Cardiac muscle cell (in vitro differentiated cells and primary cell): ENCODE data around the gene ABCB1. TPM values are rescaled to one million over a fixed set of nuclear protein-coding genes. Genes with fewer than 3 reads are reported as not detected.

Source experiments
- DNase-seq, 2 donors: peaks; one replicate each; pipeline versions ENCODE4 v3.0.0 to v3.0.0-alpha.2; 2010 to 2017; ENCODE audit warnings: low read depth in 1 of 2, low spot score in 1 of 2
- H3K27ac ChIP-seq: fragments of 200-600 bp; sonication (generic); 2 replicates; pipeline ENCODE4 v1.5.1; 2016
- H3K27me3 ChIP-seq: fragments of 200-600 bp; sonication (generic); 2 replicates; pipeline ENCODE4 v1.6.0; 2016; ENCODE audit warnings: control low read depth
- H3K36me3 ChIP-seq: fragments of 200-600 bp; sonication (generic); 2 replicates; pipeline ENCODE4 v1.5.1; 2016; ENCODE audit warnings: control low read depth
- H3K4me1 ChIP-seq: fragments of 200-600 bp; sonication (generic); 2 replicates; pipeline ENCODE4 v1.8.1; 2017; ENCODE audit warnings: low read depth, mild to moderate bottlenecking, mixed run types
- H3K4me3 ChIP-seq: fragments of 200-600 bp; sonication (generic); 2 replicates; pipeline ENCODE4 v1.5.1; 2016; ENCODE audit warnings: mild to moderate bottlenecking
- H3K9me3 ChIP-seq: fragments of 200-600 bp; sonication (generic); 2 replicates; pipeline ENCODE4 v1.5.1; 2017; ENCODE audit warnings: low read depth, mild to moderate bottlenecking, control low read depth
- polyA plus RNA-seq: library from polyadenylated mRNA; unstranded; fragments of >200 nt; fragmentation: Nextera tagmentation; extraction: Ambion mirVana; gene quantifications from 2 replicates; pipeline ENCODE4 v1.2.1, GENCODE V29; 2016
- total RNA-seq: library from RNA; depleted of rRNA; stranded (reverse); fragments of >200 nt; gene quantifications from 2 replicates; pipeline ENCODE4 v1.2.3, GENCODE V29; 2016
- TF ChIP-seq, protein P1 (sequence below): IDR thresholded peaks from 2 replicates; pipeline ENCODE4 v1.5.1; 2012; ENCODE audit warnings: low read depth, mild to moderate bottlenecking, low read length

Gene ABCB1
- total and polyA plus RNA-seq, 2 experiments from 2014 or later, result not detected

DNA sequence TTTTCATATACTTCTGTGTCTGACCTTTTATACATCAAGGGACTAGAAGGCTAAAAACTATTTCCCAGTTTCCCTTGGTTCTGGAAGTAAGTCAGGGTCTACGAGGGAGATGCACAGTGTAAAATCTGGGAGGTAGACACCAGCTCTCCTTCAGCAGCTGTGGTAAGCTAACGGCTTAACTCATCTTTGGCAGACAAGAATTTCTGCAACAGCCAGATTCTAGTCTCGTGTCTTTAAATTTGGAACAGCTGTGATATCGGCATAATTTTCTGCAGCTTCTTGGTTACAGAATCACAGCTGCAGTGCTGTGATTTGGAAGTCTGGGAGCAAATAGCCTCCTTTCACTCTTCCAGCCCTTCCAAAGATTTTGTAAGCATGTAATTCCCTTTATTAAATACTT lies 87.8 kb downstream of the ABCB1 start:
- Histone ChIP-seq H3K36me3 (no peaks in the 10 kb centered on the region), H3K4me3 (no peak overlapping the region), H3K4me1 (peaks cover 5% of the 10 kb centered on the region), H3K27me3 (no peaks in the 10 kb centered on the region), H3K27ac (no peak overlapping the region), H3K9me3 (no peaks in the 10 kb centered on the region)
- no peak for DNase-seq
- TF ChIP-seq, protein P1, sequence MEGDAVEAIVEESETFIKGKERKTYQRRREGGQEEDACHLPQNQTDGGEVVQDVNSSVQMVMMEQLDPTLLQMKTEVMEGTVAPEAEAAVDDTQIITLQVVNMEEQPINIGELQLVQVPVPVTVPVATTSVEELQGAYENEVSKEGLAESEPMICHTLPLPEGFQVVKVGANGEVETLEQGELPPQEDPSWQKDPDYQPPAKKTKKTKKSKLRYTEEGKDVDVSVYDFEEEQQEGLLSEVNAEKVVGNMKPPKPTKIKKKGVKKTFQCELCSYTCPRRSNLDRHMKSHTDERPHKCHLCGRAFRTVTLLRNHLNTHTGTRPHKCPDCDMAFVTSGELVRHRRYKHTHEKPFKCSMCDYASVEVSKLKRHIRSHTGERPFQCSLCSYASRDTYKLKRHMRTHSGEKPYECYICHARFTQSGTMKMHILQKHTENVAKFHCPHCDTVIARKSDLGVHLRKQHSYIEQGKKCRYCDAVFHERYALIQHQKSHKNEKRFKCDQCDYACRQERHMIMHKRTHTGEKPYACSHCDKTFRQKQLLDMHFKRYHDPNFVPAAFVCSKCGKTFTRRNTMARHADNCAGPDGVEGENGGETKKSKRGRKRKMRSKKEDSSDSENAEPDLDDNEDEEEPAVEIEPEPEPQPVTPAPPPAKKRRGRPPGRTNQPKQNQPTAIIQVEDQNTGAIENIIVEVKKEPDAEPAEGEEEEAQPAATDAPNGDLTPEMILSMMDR, result no peak

DNA sequence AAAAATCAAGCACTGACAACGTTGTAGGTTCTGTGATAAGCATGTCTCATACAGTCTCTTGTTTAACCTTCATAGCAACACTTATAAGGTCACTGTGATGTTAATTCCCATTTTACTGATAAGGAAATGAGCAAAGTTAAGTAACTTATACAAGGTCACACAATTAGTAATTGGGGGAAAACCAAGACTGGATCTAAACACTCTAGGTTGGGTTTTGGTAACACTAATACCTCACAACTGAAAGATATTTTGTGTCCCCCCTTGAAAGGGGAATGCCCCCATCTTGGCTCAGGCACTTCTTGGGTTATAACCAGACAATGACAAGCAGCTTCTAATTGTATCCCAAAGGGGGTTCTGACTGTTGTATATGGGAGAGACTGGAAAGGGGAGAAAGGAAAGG lies 89.2 kb downstream of the ABCB1 start:
- Histone ChIP-seq H3K9me3 (no peaks in the 10 kb centered on the region), H3K36me3 (no peaks in the 10 kb centered on the region), H3K27ac (no peak overlapping the region), H3K4me3 (no peak overlapping the region), H3K27me3 (no peaks in the 10 kb centered on the region), H3K4me1 (peaks cover 5% of the 10 kb centered on the region)
- no peak for DNase-seq
- TF ChIP-seq, protein P1, result no peak

DNA sequence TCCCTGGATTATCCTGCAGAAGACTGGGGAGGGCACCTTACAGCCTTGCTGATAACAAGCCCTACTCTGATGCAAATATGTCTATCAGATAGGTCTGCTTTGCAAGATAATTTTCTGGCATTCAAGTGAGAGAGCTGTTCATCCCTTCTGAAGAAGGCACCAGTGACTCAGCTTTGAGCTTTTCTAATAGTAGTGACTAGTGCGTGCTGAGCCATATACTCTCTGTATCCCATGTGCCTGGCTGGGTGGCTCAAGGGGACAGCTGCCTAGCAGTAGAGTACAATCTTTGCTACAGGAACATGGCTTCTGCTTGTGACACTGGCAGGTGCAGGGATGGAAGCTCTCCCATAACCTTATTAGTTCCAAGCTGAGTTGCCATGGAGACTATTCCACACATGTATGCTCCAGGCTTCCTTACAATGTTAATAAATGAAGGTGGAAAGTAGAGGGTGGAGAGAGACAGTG lies 90.2 kb downstream of the ABCB1 start:
- Histone ChIP-seq H3K4me3 (no peak overlapping the region), H3K27ac (no peak overlapping the region), H3K9me3 (no peaks in the 10 kb centered on the region), H3K36me3 (no peaks in the 10 kb centered on the region), H3K4me1 (peaks cover 5% of the 10 kb centered on the region), H3K27me3 (no peaks in the 10 kb centered on the region)
- DNase-seq, result no peak
- TF ChIP-seq, protein P1, result no peak

DNA sequence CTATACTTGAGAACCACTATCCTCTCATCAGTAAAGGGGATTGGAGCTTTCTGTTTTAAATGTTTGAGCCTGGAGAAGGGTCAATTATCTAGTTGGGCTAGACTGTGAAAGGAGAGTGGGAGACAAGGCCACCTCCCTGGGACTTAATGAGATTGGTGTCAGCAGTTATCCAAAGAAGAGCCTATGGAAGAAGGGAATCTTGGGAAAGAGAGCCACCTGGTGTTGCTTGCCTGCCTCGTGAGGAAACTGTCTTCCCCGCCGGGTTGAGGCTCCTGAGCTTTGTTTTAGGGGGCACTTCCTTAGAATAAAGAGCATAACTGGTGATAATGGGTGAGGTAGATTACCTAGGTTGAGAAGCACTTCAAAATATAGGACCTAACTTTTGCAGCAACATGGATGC lies 93.2 kb downstream of the ABCB1 start:
- TF ChIP-seq, protein P1, result peak; percentile 3
- Histone ChIP-seq H3K9me3 (no peaks in the 10 kb centered on the region), H3K4me1 (no peaks in the 10 kb centered on the region), H3K27me3 (no peaks in the 10 kb centered on the region), H3K36me3 (no peaks in the 10 kb centered on the region), H3K27ac (no peak overlapping the region), H3K4me3 (no peak overlapping the region)
- DNase-seq, result peak in 1 of 2 donors; percentile 24

DNA sequence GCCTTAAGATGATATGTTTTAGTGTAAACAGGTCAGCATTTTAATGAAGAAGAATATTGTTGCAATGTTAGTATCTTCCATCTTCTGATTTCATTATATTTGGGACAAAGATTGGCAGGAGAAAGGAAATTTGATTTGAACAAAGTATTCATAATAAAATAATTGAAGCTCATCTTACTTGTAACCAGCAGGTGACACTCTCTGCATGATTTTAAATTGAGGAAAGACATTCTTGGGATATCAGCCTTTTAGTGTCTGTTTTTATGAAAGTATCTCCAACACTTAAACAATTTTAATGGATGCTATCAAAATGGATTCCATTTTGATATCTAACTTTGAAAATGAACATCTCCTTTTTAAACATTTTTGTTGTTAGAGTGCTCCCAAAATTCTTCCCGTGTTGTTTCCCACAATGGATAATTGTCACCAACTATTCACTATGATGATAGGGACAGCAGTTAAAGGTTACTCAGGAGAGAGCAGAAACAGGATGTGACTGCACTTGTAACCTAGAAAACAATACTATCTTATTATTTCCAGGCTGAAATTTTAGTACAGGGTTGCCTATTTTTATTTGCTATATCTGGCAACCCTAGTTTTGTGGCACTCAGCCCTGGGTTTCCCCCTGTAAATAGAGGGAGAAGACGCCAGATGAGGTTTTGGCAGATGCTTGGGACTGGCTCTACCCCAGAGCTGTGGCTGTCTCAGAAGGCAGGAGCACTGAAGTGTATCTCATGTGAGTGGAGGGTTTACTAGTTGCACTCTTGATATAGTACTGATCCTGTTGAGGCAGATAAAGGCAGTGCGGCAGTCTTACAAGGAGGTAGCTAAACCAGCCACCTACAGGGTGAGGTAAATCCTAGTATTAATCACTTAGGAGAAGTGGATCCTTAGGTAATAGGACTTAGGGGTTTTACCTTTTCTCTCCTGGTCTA lies 94.2 kb downstream of the ABCB1 start:
- DNase-seq, result peak in 1 of 2 donors; percentile 16
- H3K27ac ChIP-seq, result no peak overlapping the region
- TF ChIP-seq, protein P1, result no peak
- H3K4me1 ChIP-seq, result no peaks in the 10 kb centered on the region
- H3K9me3 ChIP-seq, result no peaks in the 10 kb centered on the region
- no peak overlapping the region for H3K4me3 ChIP-seq
- H3K27me3 ChIP-seq, result no peaks in the 10 kb centered on the region
- H3K36me3 ChIP-seq, result no peaks in the 10 kb centered on the region
